NCI-H2227 (cell line): ENCODE measurements around the gene ZFHX3.

Source experiments
- DNase-seq: peaks from one replicate; lab custom pipeline; 2025; ENCODE audit not compliant: unreplicated experiment; lab: John Stamatoyannopoulos, UW

ZFHX3 gene

GRCh38 chr16:72957303-72958277 is 90.3 kb downstream of the ZFHX3 start:
- DNase-seq = no peak

- DNase-seq = no peak
Measured at GRCh38 chr16:72956124-72957064, 91.5 kb downstream of the ZFHX3 start.

GRCh38 chr16:72952811-72953271 is 95.1 kb downstream of the ZFHX3 start:
- no peak for DNase-seq

- no peak for DNase-seq
Measured at GRCh38 chr16:72952404-72952803, 95.5 kb downstream of the ZFHX3 start.

- DNase-seq = no peak
Measured at GRCh38 chr16:72951916-72952315, 96.0 kb downstream of the ZFHX3 start.

GRCh38 chr16:72950669-72951068 is 97.3 kb downstream of the ZFHX3 start:
- DNase-seq = no peak

- DNase-seq = no peak
Measured at GRCh38 chr16:72948238-72948829, 99.6 kb downstream of the ZFHX3 start.

- no peak for DNase-seq
Measured at GRCh38 chr16:72947379-72948237, 100.3 kb downstream of the ZFHX3 start.

GRCh38 chr16:72946474-72947194 is 101.3 kb downstream of the ZFHX3 start:
- DNase-seq = no peak

- DNase-seq = no peak
Measured at GRCh38 chr16:72946063-72946462, 101.9 kb downstream of the ZFHX3 start.

- DNase-seq = no peak
Measured at GRCh38 chr16:72945611-72946010, 102.3 kb downstream of the ZFHX3 start.

- DNase-seq = no peak
Measured at GRCh38 chr16:72944757-72945485, 103.0 kb downstream of the ZFHX3 start.

GRCh38 chr16:72942021-72942420 is 105.9 kb downstream of the ZFHX3 start:
- DNase-seq = no peak

GRCh38 chr16:72940886-72941285 is 107.0 kb downstream of the ZFHX3 start:
- no peak for DNase-seq

GRCh38 chr16:72939247-72939646 is 108.7 kb downstream of the ZFHX3 start:
- peak; percentile 13 for DNase-seq

GRCh38 chr16:72938795-72939164 is 109.1 kb downstream of the ZFHX3 start:
- DNase-seq = no peak

GRCh38 chr16:72937916-72938794 is 109.8 kb downstream of the ZFHX3 start:
- no peak for DNase-seq

- no peak for DNase-seq
Measured at GRCh38 chr16:72937360-72937759, 110.6 kb downstream of the ZFHX3 start.
